WERI-Rb-1 (cell line): Measurements from ENCODE around the gene TMEM132C.

Source experiments
- DNase-seq: peaks from one replicate; pipeline ENCODE4 v3.0.0-alpha.2; 2020
- H3K27ac ChIP-seq: fragments of 250-450 bp; sonication (Bioruptor Pico); 2 replicates; pipeline ENCODE4 v1.5.1; 2020; ENCODE audit warnings: mild to moderate bottlenecking, moderate library complexity
- H3K27me3 ChIP-seq: fragments of 250-450 bp; sonication (Bioruptor Pico); 2 replicates; pipeline ENCODE4 v1.5.1; 2021; ENCODE audit warnings: mild to moderate bottlenecking, low read depth, moderate library complexity; ENCODE audit not compliant: insufficient read depth, severe bottlenecking
- H3K36me3 ChIP-seq: fragments of 250-450 bp; sonication (Bioruptor Pico); 2 replicates; pipeline ENCODE4 v1.5.1; 2020; ENCODE audit warnings: mild to moderate bottlenecking, moderate library complexity
- H3K4me3 ChIP-seq: 2 replicates; pipeline ENCODE4 v1.5.1; 2011; ENCODE audit warnings: low read depth, mild to moderate bottlenecking, control low read depth, low read length
- H3K9me3 ChIP-seq: fragments of 250-450 bp; sonication (Bioruptor Pico); 2 replicates; pipeline ENCODE4 v1.5.1; 2021; ENCODE audit warnings: mild to moderate bottlenecking, moderate library complexity; ENCODE audit not compliant: severe bottlenecking
- CTCF ChIP-seq: IDR thresholded peaks from 2 replicates; pipeline ENCODE4 v1.5.1; 2011; ENCODE audit warnings: low read depth, mild to moderate bottlenecking, control low read depth, inconsistent platforms, low read length

Gene TMEM132C

DNA sequence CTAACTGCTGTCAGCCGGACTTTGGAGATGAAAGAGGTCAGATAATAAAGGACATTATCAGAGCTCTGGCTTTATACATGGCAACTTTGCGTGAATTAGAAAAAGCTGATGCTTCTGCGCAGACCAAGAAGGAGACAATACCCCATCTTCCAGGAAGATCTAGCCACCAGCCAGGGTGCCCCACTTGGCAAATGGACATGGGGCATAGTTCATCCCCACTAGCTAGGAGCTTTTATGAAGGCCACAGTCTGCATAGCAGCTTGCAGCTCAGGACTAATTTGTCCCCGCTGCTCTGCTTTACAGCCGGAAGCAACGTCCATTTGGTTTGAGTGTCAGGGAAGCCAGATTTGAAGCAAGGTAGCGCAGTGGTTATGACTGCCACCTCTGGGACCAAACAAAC is 101.0 kb downstream of the TMEM132C start:
- no peaks in the 10 kb centered on the region for H3K9me3 ChIP-seq
- H3K4me3 ChIP-seq, result no peak overlapping the region
- no peaks in the 10 kb centered on the region for H3K36me3 ChIP-seq
- no peak for DNase-seq
- TF ChIP-seq CTCF, result no peak
- no peaks in the 10 kb centered on the region for H3K27me3 ChIP-seq
- H3K27ac ChIP-seq, result no peak overlapping the region

DNA sequence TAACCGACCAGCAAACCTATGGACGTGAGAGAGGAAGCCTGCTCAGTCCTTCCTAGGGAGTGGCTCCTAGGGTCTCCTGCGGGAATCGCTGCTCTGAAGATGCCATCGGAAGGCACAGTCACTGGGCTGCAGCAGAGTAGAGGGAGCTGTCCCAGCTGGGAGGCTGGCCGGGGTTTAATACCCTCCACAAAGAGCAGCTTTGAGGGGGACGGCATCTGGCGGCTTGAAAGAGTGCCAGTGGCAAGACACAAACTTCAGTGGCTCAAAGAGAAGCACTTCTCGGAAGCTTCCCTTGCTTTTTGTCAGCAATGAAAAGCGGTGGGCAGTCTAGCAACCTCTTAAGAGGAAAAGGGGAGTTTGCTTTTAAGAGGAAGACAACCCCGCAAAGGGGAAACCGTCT is 114.6 kb downstream of the TMEM132C start:
- TF ChIP-seq CTCF, result peak; percentile 24; the same call in 1 of the 2 replicates
- H3K4me3 ChIP-seq, result no peak overlapping the region
- DNase-seq, result peak; percentile 45
- no peaks in the 10 kb centered on the region for H3K9me3 ChIP-seq
- no peaks in the 10 kb centered on the region for H3K27me3 ChIP-seq
- no peaks in the 10 kb centered on the region for H3K36me3 ChIP-seq
- H3K27ac ChIP-seq, result no peak overlapping the region

- Histone ChIP-seq H3K9me3 (no peaks in the 10 kb centered on the region), H3K4me3 (no peak overlapping the region), H3K27me3 (no peaks in the 10 kb centered on the region), H3K36me3 (no peaks in the 10 kb centered on the region), H3K27ac (no peak overlapping the region)
- no peak for DNase-seq
- no peak for TF ChIP-seq CTCF
Measured at GRCh38 chr12:128381946-128382345, 115.0 kb downstream of the TMEM132C start.

DNA sequence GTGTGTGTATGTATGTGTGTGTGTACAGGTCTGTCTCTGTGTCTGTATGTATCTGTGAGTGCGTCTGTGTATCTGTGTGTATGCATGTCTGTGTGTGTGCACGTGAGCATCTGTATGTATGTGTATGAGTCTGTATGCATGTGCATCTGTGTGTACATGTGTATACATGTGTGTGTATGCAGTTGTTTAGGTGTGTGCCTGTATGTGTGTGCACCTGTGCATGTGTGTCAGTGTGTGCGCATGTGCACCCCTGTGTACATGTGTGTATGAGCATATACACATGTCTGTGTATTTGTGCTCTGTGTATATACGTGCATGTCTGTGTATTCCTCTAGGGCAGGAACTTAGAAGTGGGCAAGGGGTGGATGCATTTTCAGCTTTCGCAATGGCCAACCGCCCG is 116.0 kb downstream of the TMEM132C start:
- H3K27ac ChIP-seq, result no peak overlapping the region
- H3K36me3 ChIP-seq, result no peaks in the 10 kb centered on the region
- no peaks in the 10 kb centered on the region for H3K27me3 ChIP-seq
- no peak for DNase-seq
- H3K4me3 ChIP-seq, result no peak overlapping the region
- TF ChIP-seq CTCF, result no peak
- no peaks in the 10 kb centered on the region for H3K9me3 ChIP-seq

GRCh38 chr12:128383357-128383937 is 116.5 kb downstream of the TMEM132C start:
- Histone ChIP-seq H3K27ac (no peak overlapping the region; the same call in 1 of the 2 replicates), H3K36me3 (no peaks in the 10 kb centered on the region), H3K9me3 (no peaks in the 10 kb centered on the region), H3K4me3 (no peak overlapping the region; the same call in 1 of the 2 replicates), H3K27me3 (no peaks in the 10 kb centered on the region)
- DNase-seq, result peak; percentile 66
- TF ChIP-seq CTCF, result no peak

- Histone ChIP-seq H3K27ac (no peak overlapping the region), H3K27me3 (no peaks in the 10 kb centered on the region), H3K9me3 (no peaks in the 10 kb centered on the region), H3K36me3 (no peaks in the 10 kb centered on the region), H3K4me3 (no peak overlapping the region)
- no peak for TF ChIP-seq CTCF
- no peak for DNase-seq
Measured at GRCh38 chr12:128385736-128386135, 118.8 kb downstream of the TMEM132C start.
